ENCODE data around the gene PWP1. TPM values are rescaled to one million over a fixed set of nuclear protein-coding genes. Genes with fewer than 3 reads are reported as not detected.

Gene PWP1
- total RNA-seq (2022; extraction: Qiagen RNA extraction; ENCODE audit: low read depth), result 87.4 to 101 TPM (median 92.9 TPM) in 5 replicates

GRCh38 chr12:107685360-107686248, at the start of gene PWP1:
Gene PWP1 (plus strand): TSS chr12:107685799. CDS start chr12:107685900, 101 bp downstream.

GRCh38 chr12:107760809-107761501, 75.4 kb downstream of the PWP1 start, which contains the start of gene PRDM4:
Gene PRDM4 (minus strand): TSS chr12:107761137. CDS start chr12:107760515, 622 bp downstream.

Other genes starting within 250 kb of the PWP1 start
- 20.9 to 22.4 TPM (median 21.1 TPM) in 5 replicates for gene PRDM4, start 75.3 kb downstream of the PWP1 start, total RNA-seq (2022; extraction: Qiagen RNA extraction; ENCODE audit: low read depth)
- not detected in 5 replicates for gene ASCL4, start 88.9 kb downstream of the PWP1 start, total RNA-seq (2022; extraction: Qiagen RNA extraction; ENCODE audit: low read depth)

Data from A549 treated with DMSO at 1 μM for 4 hours (cell line).